Calu3 (cell line): ENCODE results near the gene AMDHD2. TPM values are rescaled to one million over a fixed set of nuclear protein-coding genes. Genes with fewer than 3 reads are reported as not detected.
"Not testable (repeated sequence)": the region's sequence is repeated elsewhere in the genome, so short reads cannot be mapped to it uniquely, and the experiment has no call there.

Experiments
- BruUV-seq: library from RNA; stranded (reverse); fragments of 400-500 nt; replicated peaks from 2 replicates; lab custom pipeline; 2021; lab: Mats Ljungman, UMichigan
- CTCF ChIA-PET: fragments of 300-600 bp; sonication (Branson Sonifier 250); formaldehyde crosslinking; loops from one replicate; lab custom pipeline; 2022; ENCODE audit warnings: antibody characterized with exemption; lab: Charles Lee
- DNase-seq: peaks from one replicate; pipeline ENCODE4 v3.0.0; 2022
- H3K27ac Mint-ChIP-seq: one replicate; pipeline ENCODE4 v1.8.0; 2022; ENCODE audit warnings: mixed read lengths; ENCODE audit not compliant: unreplicated experiment
- H3K27me3 Mint-ChIP-seq: one replicate; pipeline ENCODE4 v1.8.0; 2022; ENCODE audit warnings: mixed read lengths; ENCODE audit not compliant: unreplicated experiment
- H3K36me3 Mint-ChIP-seq: one replicate; pipeline ENCODE4 v1.8.0; 2022; ENCODE audit warnings: mild to moderate bottlenecking, moderate library complexity, mixed read lengths; ENCODE audit not compliant: insufficient read depth, unreplicated experiment
- H3K4me1 Mint-ChIP-seq: one replicate; pipeline ENCODE4 v1.8.0; 2022; ENCODE audit warnings: mild to moderate bottlenecking, low read depth, mixed read lengths; ENCODE audit not compliant: unreplicated experiment
- H3K4me3 Mint-ChIP-seq: one replicate; pipeline ENCODE4 v1.8.0; 2022; ENCODE audit warnings: mild to moderate bottlenecking, low read depth, moderate library complexity, mixed read lengths; ENCODE audit not compliant: unreplicated experiment
- H3K9me3 Mint-ChIP-seq: one replicate; pipeline ENCODE4 v1.8.0; 2022; ENCODE audit warnings: low read depth, mixed read lengths; ENCODE audit not compliant: unreplicated experiment
- intact Hi-C: fragments of 100-400 bp; cut with micrococcal nuclease; formaldehyde crosslinking; loops from one replicate; pipeline ENCODE4 v1.10.0; 2022; ENCODE audit not compliant: unreplicated experiment
- total RNA-seq: library from RNA; stranded (reverse); gene quantifications from 2 replicates; pipeline ENCODE4 v1.2.3, GENCODE V29; 2022
- TF ChIP-seq, protein P1 (sequence below): fragments of 200-600 bp; IDR thresholded peaks from one replicate; pipeline ENCODE4 v1.8.0; 2022; ENCODE audit warnings: antibody characterized with exemption; ENCODE audit not compliant: unreplicated experiment

AMDHD2 gene
- total RNA-seq, 1 experiment from 2014 or later = 60.2 TPM

DNA sequence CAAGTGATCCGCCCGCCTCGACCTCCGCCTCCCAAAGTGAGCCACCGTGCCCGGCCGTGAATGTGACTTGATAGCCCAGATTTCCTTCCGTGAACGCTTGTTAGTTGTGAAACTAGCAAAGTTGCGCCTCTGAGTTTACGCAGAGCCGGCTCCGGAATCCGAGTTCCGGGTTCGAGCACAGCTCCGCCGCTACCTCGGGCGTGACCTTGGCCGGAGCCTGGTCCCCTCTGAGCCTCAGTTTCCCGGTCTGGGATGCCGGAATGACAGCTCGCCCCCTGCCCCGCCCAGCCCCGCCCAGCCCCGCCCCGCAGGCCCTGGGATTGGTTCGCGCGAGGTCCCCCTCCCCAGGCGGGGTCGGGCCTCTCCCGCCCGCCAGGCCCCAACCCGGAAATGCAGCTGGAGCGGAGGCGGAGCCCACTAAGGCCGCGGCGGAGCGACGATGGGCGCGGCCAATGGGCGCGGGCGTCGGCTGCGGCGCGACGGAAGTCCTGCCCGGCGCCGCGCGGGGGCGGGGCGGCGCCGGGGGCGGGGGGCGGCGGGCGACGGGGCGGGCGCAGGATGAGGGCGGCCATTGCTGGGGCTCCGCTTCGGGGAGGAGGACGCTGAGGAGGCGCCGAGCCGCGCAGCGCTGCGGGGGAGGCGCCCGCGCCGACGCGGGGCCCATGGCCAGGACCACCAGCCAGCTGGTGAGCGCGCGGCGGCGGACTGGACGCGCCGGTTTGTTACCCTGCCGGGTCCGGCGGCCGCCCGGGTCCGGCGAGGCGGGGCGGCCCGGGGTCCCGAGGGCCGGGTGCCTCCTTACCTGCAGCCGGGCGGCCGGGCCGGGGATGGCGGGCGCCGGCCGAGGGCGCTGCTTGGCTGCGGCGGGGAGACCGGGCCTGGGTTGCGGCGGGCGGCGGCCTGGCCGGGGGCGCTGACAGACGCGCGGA, 17.5 kb downstream of the AMDHD2 start, which contains the start of gene PDPK1:
TSS of gene PDPK1 (plus strand) at position 571 of the 929 bp plus-strand sequence. CDS start at position 663, 92 bp downstream.
- intact Hi-C loops = no loop called here

DNA sequence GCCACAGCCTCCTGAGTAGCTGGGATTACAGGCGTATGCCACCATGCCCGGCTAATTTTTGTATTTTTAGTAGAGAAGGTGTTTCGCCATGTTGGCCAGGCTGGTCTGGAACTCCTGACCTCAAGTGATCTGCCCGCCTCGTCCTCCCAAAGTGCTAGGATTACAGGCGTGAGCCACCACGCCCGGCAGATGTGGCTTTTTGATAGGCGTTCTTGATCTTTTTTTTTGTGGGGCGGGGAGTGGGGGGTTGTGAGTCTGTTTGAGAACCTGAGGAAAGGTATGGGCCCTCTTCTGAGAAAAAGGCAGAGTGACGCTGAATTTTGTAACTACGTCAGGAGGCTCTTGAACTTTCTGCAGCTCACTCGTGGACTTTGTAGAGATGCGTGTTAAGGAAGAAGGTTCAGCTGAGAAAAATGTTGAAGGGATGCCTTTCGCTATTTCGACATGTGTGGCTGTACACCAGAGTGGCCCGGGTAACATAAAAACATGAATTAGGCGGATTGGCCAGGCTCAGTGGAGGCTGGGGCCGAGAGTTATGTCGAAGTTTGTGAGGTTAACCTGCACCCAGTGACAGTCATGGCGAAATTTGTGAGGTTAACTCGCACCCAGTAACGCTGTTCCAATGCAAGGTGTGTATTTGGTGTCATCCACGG, 19.1 kb downstream of the AMDHD2 start:
- H3K27me3 Mint-ChIP-seq, H3K27ac Mint-ChIP-seq, H3K9me3 Mint-ChIP-seq, intact Hi-C loops, DNase-seq, BruUV-seq: not testable (repeated sequence)
- Mint-ChIP-seq H3K4me1 (peaks cover 38% of the 10 kb centered on the region), H3K36me3 (peaks cover 43% of the 10 kb centered on the region), H3K4me3 (peak overlapping the region; percentile 77)
- CTCF ChIA-PET = interaction anchor here (0.7 kb wide), 1 partner anchor 373 kb away, joined by 9 read pairs; the partner anchor contains the start of gene FLYWCH1

More for the DNA sequence above, 17.5 kb downstream of the AMDHD2 start, which contains the start of gene PDPK1:
- peak; percentile 97 for DNase-seq
- no peaks in the 10 kb centered on the region for H3K27me3 Mint-ChIP-seq
- peaks cover 43% of the 10 kb centered on the region for H3K36me3 Mint-ChIP-seq
- H3K4me1 Mint-ChIP-seq = peaks cover 38% of the 10 kb centered on the region
- no peaks in the 10 kb centered on the region for H3K9me3 Mint-ChIP-seq
- TF ChIP-seq, protein P1, sequence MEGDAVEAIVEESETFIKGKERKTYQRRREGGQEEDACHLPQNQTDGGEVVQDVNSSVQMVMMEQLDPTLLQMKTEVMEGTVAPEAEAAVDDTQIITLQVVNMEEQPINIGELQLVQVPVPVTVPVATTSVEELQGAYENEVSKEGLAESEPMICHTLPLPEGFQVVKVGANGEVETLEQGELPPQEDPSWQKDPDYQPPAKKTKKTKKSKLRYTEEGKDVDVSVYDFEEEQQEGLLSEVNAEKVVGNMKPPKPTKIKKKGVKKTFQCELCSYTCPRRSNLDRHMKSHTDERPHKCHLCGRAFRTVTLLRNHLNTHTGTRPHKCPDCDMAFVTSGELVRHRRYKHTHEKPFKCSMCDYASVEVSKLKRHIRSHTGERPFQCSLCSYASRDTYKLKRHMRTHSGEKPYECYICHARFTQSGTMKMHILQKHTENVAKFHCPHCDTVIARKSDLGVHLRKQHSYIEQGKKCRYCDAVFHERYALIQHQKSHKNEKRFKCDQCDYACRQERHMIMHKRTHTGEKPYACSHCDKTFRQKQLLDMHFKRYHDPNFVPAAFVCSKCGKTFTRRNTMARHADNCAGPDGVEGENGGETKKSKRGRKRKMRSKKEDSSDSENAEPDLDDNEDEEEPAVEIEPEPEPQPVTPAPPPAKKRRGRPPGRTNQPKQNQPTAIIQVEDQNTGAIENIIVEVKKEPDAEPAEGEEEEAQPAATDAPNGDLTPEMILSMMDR = no peak
- peak within 1 kb of the TSS; percentile 69 for H3K27ac Mint-ChIP-seq
- no TSS peak for BruUV-seq
- CTCF ChIA-PET = interaction anchor here (0.7 kb wide), 1 partner anchor 18 kb away, joined by 3 read pairs; the partner anchor contains the start of gene AMDHD2
- H3K4me3 Mint-ChIP-seq = peak within 1 kb of the TSS; percentile 77

- CTCF ChIA-PET, DNase-seq, intact Hi-C loops, H3K9me3 Mint-ChIP-seq, H3K27me3 Mint-ChIP-seq, H3K4me3 Mint-ChIP-seq, BruUV-seq, H3K27ac Mint-ChIP-seq: not testable (repeated sequence)
- H3K36me3 Mint-ChIP-seq = peaks cover 43% of the 10 kb centered on the region
- peaks cover 38% of the 10 kb centered on the region for H3K4me1 Mint-ChIP-seq
- TF ChIP-seq, protein P1 = peak; percentile 23
Measured at GRCh38 chr16:2539845-2540458, 19.8 kb downstream of the AMDHD2 start.

DNA sequence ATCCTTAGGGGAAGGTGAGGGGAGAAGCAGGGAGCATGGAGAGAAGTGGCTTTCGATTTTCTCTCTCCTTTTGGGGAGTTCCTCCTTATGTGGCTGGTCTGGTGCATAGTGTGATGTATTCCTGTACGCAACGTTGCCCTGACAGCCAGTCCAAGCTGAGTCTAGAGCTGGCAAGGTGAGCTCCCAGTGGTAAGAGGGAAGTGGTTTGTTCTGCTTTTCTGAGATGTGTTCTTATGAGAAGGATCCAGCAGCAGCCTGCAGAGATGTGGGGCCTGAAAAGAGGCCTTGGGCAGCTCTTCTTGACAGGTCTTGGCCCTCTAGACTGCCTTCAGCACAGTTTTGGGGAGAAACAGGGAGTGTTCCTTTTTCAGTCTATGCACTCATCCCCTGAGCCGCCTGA, 20.7 kb downstream of the AMDHD2 start:
- not testable (repeated sequence) for BruUV-seq

GRCh38 chr16:2541409-2541808, 21.2 kb downstream of the AMDHD2 start:
- CTCF ChIA-PET, DNase-seq, H3K9me3 Mint-ChIP-seq, H3K27ac Mint-ChIP-seq, intact Hi-C loops, BruUV-seq, H3K27me3 Mint-ChIP-seq: not testable (repeated sequence)
- peak overlapping the region; percentile 36 for H3K4me3 Mint-ChIP-seq
- H3K36me3 Mint-ChIP-seq = peaks cover 36% of the 10 kb centered on the region
- H3K4me1 Mint-ChIP-seq = peaks cover 35% of the 10 kb centered on the region

More for the DNA sequence above, 20.7 kb downstream of the AMDHD2 start:
- Mint-ChIP-seq H3K4me3 (peak overlapping the region; percentile 36), H3K36me3 (peaks cover 41% of the 10 kb centered on the region), H3K4me1 (peaks cover 38% of the 10 kb centered on the region)
- CTCF ChIA-PET, H3K27ac Mint-ChIP-seq, H3K9me3 Mint-ChIP-seq, H3K27me3 Mint-ChIP-seq, DNase-seq, intact Hi-C loops: not testable (repeated sequence)

- H3K4me3 Mint-ChIP-seq, BruUV-seq: not testable (repeated sequence)
Measured at GRCh38 chr16:2543771-2544170, 23.6 kb downstream of the AMDHD2 start.

GRCh38 chr16:2550283-2550878, 30.2 kb downstream of the AMDHD2 start:
- CTCF ChIA-PET, intact Hi-C loops, H3K27me3 Mint-ChIP-seq, H3K36me3 Mint-ChIP-seq, H3K4me1 Mint-ChIP-seq, H3K4me3 Mint-ChIP-seq, BruUV-seq, H3K9me3 Mint-ChIP-seq, H3K27ac Mint-ChIP-seq, DNase-seq: not testable (repeated sequence)

More at GRCh38 chr16:2543771-2544170, 23.6 kb downstream of the AMDHD2 start:
- DNase-seq, intact Hi-C loops, H3K9me3 Mint-ChIP-seq, H3K27ac Mint-ChIP-seq, CTCF ChIA-PET, H3K27me3 Mint-ChIP-seq: not testable (repeated sequence)
- Mint-ChIP-seq H3K36me3 (peaks cover 16% of the 10 kb centered on the region), H3K4me1 (peaks cover 24% of the 10 kb centered on the region)
